SK-N-SH (cell line): ENCODE results near the gene ITPA. TPM values are rescaled to one million over a fixed set of nuclear protein-coding genes. Genes with fewer than 3 reads are reported as not detected.

Source experiments
- CTCF ChIA-PET: fragments of 300-600, 350-600 bp; formaldehyde crosslinking; extraction: SDS; loops from one replicate; lab custom pipeline; 2021; lab: Yijun Ruan, JAX
- POLR2A ChIA-PET: fragments of 350-600 bp; sonication (Branson Sonifier 250); formaldehyde crosslinking; extraction: SDS; loops from one replicate; lab custom pipeline; 2020; ENCODE audit warnings: antibody characterized with exemption, inconsistent platforms; lab: Yijun Ruan, JAX
- DNase-seq: peaks from one replicate; pipeline ENCODE4 v3.0.0; 2012
- H2AFZ ChIP-seq: fragments of 200-600 bp; sonication (generic); 2 replicates; pipeline ENCODE4 v1.8.1; 2016; ENCODE audit warnings: antibody characterized with exemption, mild to moderate bottlenecking, low read depth
- H3F3A ChIP-seq: fragments of 200-600 bp; sonication (generic); replicated peaks from 2 replicates; pipeline ENCODE3; 2016; ENCODE audit warnings: antibody characterized with exemption, mild to moderate bottlenecking; ENCODE audit not compliant: insufficient read depth
- H3K27ac ChIP-seq, 2 experiments: fragments of 200-500 bp in 1 of 2; fragments of 200-600 bp in 1 of 2; sonication (Bioruptor generic) in 1 of 2; sonication (generic), shearing (Covaris generic) in 1 of 2; 2 replicates each; pipeline versions ENCODE4 v1.5.1 to v1.6.1; 2014 to 2016; ENCODE audit warnings: low read depth in 2 of 2, inconsistent platforms in 1 of 2, low read length in 1 of 2, mild to moderate bottlenecking in 1 of 2, mixed read lengths in 1 of 2
- H3K27me3 ChIP-seq: fragments of 200-600 bp; sonication (generic), shearing (Covaris generic); 2 replicates; pipeline ENCODE4 v1.6.1; 2016; ENCODE audit warnings: mixed run types; ENCODE audit not compliant: insufficient read depth
- H3K36me3 ChIP-seq, 2 experiments: fragments of 200-500 bp in 1 of 2; fragments of 200-600 bp in 1 of 2; sonication (Bioruptor generic) in 1 of 2; sonication (generic) in 1 of 2; replicated peaks in 1 of 2; 2 replicates each; pipeline versions ENCODE3 to v1.5.1; 2014 to 2016; ENCODE audit warnings: low read length in 1 of 2, mild to moderate bottlenecking in 1 of 2; ENCODE audit not compliant: insufficient read depth in 2 of 2, control insufficient read depth in 1 of 2
- H3K4me1 ChIP-seq, 2 experiments: fragments of 200-500 bp in 1 of 2; fragments of 200-600 bp in 1 of 2; sonication (Bioruptor generic) in 1 of 2; sonication (generic), shearing (Covaris generic) in 1 of 2; 2 replicates each; pipeline versions ENCODE4 v1.5.1 to v1.6.1; 2014 to 2016; ENCODE audit warnings: low read depth in 1 of 2, low read length in 1 of 2, mixed run types in 1 of 2; ENCODE audit not compliant: insufficient read depth in 2 of 2, control insufficient read depth in 1 of 2
- H3K4me2 ChIP-seq: fragments of 200-600 bp; sonication (generic), shearing (Covaris generic); 2 replicates; pipeline ENCODE4 v1.6.1; 2017; ENCODE audit warnings: mixed run types
- H3K4me3 ChIP-seq, 2 experiments: fragments of 200-500 bp in 1 of 2; fragments of 200-600 bp in 1 of 2; sonication (Bioruptor generic) in 1 of 2; sonication (generic), shearing (Covaris generic) in 1 of 2; 2 replicates each; pipeline versions ENCODE4 v1.5.1 to v1.8.1; 2014 to 2016; ENCODE audit warnings: low read depth in 2 of 2, inconsistent platforms in 1 of 2, low read length in 1 of 2, mild to moderate bottlenecking in 1 of 2, mixed read lengths in 1 of 2, moderate library complexity in 1 of 2
- H3K79me2 ChIP-seq: fragments of 200-600 bp; sonication (generic); 2 replicates; pipeline ENCODE4 v1.8.1; 2017; ENCODE audit warnings: mild to moderate bottlenecking; ENCODE audit not compliant: insufficient read depth
- H3K9ac ChIP-seq: fragments of 200-600 bp; sonication (generic); 2 replicates; pipeline ENCODE4 v1.6.1; 2017; ENCODE audit warnings: mixed run types
- H3K9me2 ChIP-seq: fragments of 200-600 bp; sonication (generic); 2 replicates; pipeline ENCODE4 v1.6.1; 2017; ENCODE audit warnings: mixed run types
- H3K9me3 ChIP-seq: fragments of 200-600 bp; sonication (generic); 2 replicates; pipeline ENCODE4 v1.6.1; 2017; ENCODE audit warnings: mixed run types, mild to moderate bottlenecking, moderate library complexity
- H4K20me1 ChIP-seq: fragments of 200-600 bp; sonication (generic); 2 replicates; pipeline ENCODE4 v1.6.1; 2017; ENCODE audit warnings: mild to moderate bottlenecking, mixed run types; ENCODE audit not compliant: insufficient read depth
- CHD2 ChIP-seq: fragments of 150-350 bp; IDR thresholded peaks from 2 replicates; pipeline ENCODE4 v1.6.1; 2018; ENCODE audit warnings: low read length; ENCODE audit not compliant: partially characterized antibody
- ELF1 ChIP-seq: IDR thresholded peaks from 2 replicates; pipeline ENCODE4 v1.4.0; 2012
- EP300 ChIP-seq, 2 experiments: IDR thresholded peaks; 2 replicates each; pipeline versions ENCODE4 v1.4.0 to v1.6.1; 2012; ENCODE audit warnings: borderline replicate concordance in 1 of 2, low read depth in 1 of 2, low read length in 1 of 2
- EZH2phosphoT487 ChIP-seq: fragments of 200-600 bp; sonication (generic); IDR thresholded peaks from 2 replicates; pipeline ENCODE4 v1.6.1; 2017; ENCODE audit warnings: low read depth, mixed run types, mild to moderate bottlenecking, antibody characterized with exemption, moderate library complexity, borderline replicate concordance
- FOXJ3 ChIP-seq: sonication (generic); formaldehyde crosslinking; IDR thresholded peaks from 2 replicates; pipeline ENCODE4 v1.5.1; 2020; ENCODE audit warnings: mild to moderate bottlenecking, missing genetic modification reagents
- GABPA ChIP-seq: IDR thresholded peaks from 2 replicates; pipeline ENCODE4 v1.4.0; 2012; ENCODE audit warnings: low read depth, mild to moderate bottlenecking
- GATA2 ChIP-seq: sonication (generic); formaldehyde crosslinking; IDR thresholded peaks from 2 replicates; pipeline ENCODE4 v1.5.0; 2020; ENCODE audit warnings: mild to moderate bottlenecking, missing genetic modification reagents
- JUND ChIP-seq: IDR thresholded peaks from 2 replicates; pipeline ENCODE4 v1.4.0; 2012
- NFIC ChIP-seq: IDR thresholded peaks from 2 replicates; pipeline ENCODE4 v1.4.0; 2012; ENCODE audit warnings: borderline replicate concordance
- NRF1 ChIP-seq: IDR thresholded peaks from 2 replicates; pipeline ENCODE4 v1.6.1; 2012; ENCODE audit warnings: low read depth, mild to moderate bottlenecking, low read length
- POLR2AphosphoS5 ChIP-seq: IDR thresholded peaks from 2 replicates; pipeline ENCODE4 v1.6.1; 2012; ENCODE audit warnings: low read depth, low read length
- RCOR1 ChIP-seq: fragments of 150-350 bp; IDR thresholded peaks from 2 replicates; pipeline ENCODE4 v1.6.1; 2017; ENCODE audit warnings: antibody characterized with exemption, low read length
- RXRA ChIP-seq: IDR thresholded peaks from 2 replicates; pipeline ENCODE4 v1.4.0; 2012; ENCODE audit warnings: low read depth, mild to moderate bottlenecking, borderline replicate concordance
- SIN3A ChIP-seq: IDR thresholded peaks from 2 replicates; pipeline ENCODE4 v1.6.1; 2012; ENCODE audit warnings: low read depth, mild to moderate bottlenecking, low read length, moderate library complexity, borderline replicate concordance
- TAF1 ChIP-seq: IDR thresholded peaks from 2 replicates; pipeline ENCODE4 v1.6.1; 2012; ENCODE audit warnings: low read depth, mild to moderate bottlenecking, low read length, moderate library complexity, borderline replicate concordance
- TCF12 ChIP-seq: IDR thresholded peaks from 2 replicates; pipeline ENCODE4 v1.4.0; 2012
- TEAD4 ChIP-seq: IDR thresholded peaks from 2 replicates; pipeline ENCODE4 v1.4.0; 2012; ENCODE audit warnings: mild to moderate bottlenecking, borderline replicate concordance; ENCODE audit not compliant: insufficient read depth
- YY1 ChIP-seq: IDR thresholded peaks from 2 replicates; pipeline ENCODE4 v1.4.0; 2012; ENCODE audit warnings: low read depth, mild to moderate bottlenecking
- WGBS: methylation state at CpG from one replicate; pipeline ENCODE4 v1.1.6; 2017; ENCODE audit warnings: low lambda C conversion rate; 5-methylcytosine and 5-hydroxymethylcytosine counted together
- polyA plus RNA-seq, 3 experiments: library from polyadenylated mRNA; depleted of rRNA; stranded (reverse); fragments of >200 nt; gene quantifications; 2 replicates each; pipeline ENCODE4 v1.2.3, GENCODE V29; 2012
- TF ChIP-seq, protein P1 (sequence below): IDR thresholded peaks from 2 replicates; pipeline ENCODE4; 2012
- TF ChIP-seq, protein P2 (sequence below): IDR thresholded peaks from 2 replicates; pipeline ENCODE4 v1.4.0; 2012; ENCODE audit warnings: low read depth, borderline replicate concordance
- TF ChIP-seq, protein P3 (sequence below): IDR thresholded peaks from 2 replicates; pipeline ENCODE4 v1.4.0; 2012; ENCODE audit warnings: low read depth
- TF ChIP-seq, protein P4 (sequence below): IDR thresholded peaks from 2 replicates; pipeline ENCODE4 v1.4.0; 2012; ENCODE audit warnings: low read depth, borderline replicate concordance

The ITPA gene
- polyA plus RNA-seq, 1 of the 3 experiments (the other 2 are of a cell fraction) = 66.7 TPM

DNA sequence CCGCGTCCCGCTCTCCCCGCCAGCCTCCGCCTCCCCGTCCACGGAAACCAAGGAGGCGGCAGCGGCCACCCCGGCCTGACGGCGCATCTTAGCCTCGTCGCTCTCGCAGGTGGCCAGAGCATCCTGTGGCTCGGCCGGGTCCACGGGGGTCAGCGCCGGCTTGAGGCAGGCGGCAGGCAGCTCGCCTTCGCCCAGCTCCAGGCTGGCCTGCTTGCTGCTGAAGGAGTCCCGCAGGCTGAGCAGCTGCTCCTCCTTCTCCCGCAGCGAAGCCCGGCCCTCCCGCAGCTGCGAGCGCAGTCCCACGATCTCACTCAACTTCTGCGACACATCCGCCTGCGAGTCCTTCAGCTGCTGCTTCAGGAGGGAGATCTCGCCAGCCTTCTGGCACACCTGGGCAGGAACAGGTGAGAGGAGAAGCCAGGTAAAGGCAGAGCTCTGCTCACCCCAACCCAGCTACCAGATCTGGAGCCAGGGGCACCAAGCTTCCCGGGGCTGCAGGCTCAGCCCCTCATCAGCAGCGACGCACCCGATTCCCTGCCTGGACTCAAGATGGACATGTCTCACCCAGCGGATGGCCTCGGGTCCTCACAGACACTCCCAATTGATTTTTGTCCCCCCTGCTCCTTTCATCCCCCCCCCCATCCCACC, 44.4 kb upstream of the ITPA start:
- CTCF ChIA-PET = interaction anchor here (1.5 kb wide), 1 partner anchor 111 kb away, joined by 6 read pairs; no protein-coding TSS in a partner anchor
- no peak overlapping the region for H2AFZ ChIP-seq

DNA sequence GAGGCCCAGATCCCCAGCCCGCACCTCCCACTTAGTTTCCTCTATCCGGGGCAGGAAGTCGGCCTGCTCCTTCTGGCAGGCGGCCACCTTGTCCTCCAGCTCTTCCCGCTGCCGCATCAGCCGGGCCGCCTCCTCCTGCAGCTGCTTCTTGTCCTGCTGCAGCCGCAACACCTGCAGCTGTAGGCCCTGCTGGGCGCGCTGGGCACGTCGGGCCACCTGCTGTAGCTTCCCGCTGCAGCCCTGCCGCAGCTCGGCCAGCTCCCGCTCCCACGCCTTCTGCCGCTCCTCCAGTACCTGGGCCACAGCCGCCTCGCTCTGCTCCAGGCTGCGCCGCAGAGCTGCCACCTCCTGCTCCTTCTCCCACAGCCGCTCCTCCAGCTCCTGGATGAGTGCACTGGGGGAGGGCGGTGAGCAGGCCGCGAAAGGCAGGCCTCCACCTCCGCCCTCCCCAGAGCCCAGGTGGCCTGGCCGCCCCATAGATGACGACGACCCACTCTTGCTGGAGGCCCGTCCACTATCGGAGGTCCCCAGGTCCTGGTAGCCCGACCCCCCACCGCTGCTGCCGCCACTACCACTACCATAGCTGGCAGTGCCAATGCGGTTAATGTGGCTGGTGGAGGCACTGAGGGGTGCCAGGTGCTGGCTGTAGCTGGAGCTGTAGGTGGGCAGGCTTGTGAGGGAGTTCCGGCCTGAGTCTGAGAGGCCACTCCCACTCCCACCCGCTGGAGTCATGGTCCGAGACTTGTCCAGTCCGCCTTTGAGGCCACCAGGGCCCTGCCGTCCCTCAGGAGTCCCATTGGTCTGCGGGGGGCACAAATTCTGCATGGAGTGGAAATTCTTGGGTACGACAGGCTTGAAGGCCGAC, 43.6 kb upstream of the ITPA start:
- Histone ChIP-seq H3K4me2 (no peak overlapping the region), H3K9ac (no peak overlapping the region), H3K27ac (no peak overlapping the region), H3K79me2 (no peaks in the 10 kb centered on the region), H3K4me1 (peaks cover 0 to 5% of the 10 kb centered on the region in 2 experiments; a peak in 1 of 4 replicates), H2AFZ (no peak overlapping the region), H3F3A (peaks cover 10% of the 10 kb centered on the region), H3K27me3 (no peaks in the 10 kb centered on the region), H3K9me3 (no peaks in the 10 kb centered on the region), H3K36me3 (no peaks in the 10 kb centered on the region), H3K4me3 (no peak overlapping the region), H4K20me1 (no peaks in the 10 kb centered on the region), H3K9me2 (no peaks in the 10 kb centered on the region)
- WGBS = 95% methylated on average over 25 of the region's 45 CpGs
- CTCF ChIA-PET = interaction anchor here (1.5 kb wide), 1 partner anchor 112 kb away, joined by 6 read pairs; no protein-coding TSS in a partner anchor
- POLR2A ChIA-PET = no interaction called here
- DNase-seq = no peak
- TF ChIP-seq TAF1 (no peak), EZH2phosphoT487 (no peak), RCOR1 (no peak), SIN3A (no peak), GATA2 (CRISPR knock-in tag) (no peak), ELF1 (no peak), CHD2 (no peak), FOXJ3 (no peak), YY1 (no peak), GABPA (no peak), RXRA (no peak), EP300 (IDR thresholded peaks at IDR 0.05; ENCODE audit: borderline replicate concordance in 1 of 2, low read depth in 1 of 2, low read length in 1 of 2) (no peak)
- TF ChIP-seq, protein P1, sequence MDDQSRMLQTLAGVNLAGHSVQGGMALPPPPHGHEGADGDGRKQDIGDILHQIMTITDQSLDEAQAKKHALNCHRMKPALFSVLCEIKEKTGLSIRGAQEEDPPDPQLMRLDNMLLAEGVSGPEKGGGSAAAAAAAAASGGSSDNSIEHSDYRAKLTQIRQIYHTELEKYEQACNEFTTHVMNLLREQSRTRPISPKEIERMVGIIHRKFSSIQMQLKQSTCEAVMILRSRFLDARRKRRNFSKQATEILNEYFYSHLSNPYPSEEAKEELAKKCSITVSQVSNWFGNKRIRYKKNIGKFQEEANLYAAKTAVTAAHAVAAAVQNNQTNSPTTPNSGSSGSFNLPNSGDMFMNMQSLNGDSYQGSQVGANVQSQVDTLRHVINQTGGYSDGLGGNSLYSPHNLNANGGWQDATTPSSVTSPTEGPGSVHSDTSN = no peak

More for the DNA sequence above, 44.4 kb upstream of the ITPA start:
- H3K9me2 ChIP-seq = no peaks in the 10 kb centered on the region
- H3K9ac ChIP-seq = no peak overlapping the region
- H3K36me3 ChIP-seq = no peaks in the 10 kb centered on the region
- peaks cover 0 to 5% of the 10 kb centered on the region in 2 experiments; a peak in 1 of 4 replicates for H3K4me1 ChIP-seq
- H3F3A ChIP-seq = peaks cover 11% of the 10 kb centered on the region
- H4K20me1 ChIP-seq = no peaks in the 10 kb centered on the region
- TF ChIP-seq FOXJ3 (no peak), NFIC (no peak), YY1 (no peak), TEAD4 (no peak), POLR2AphosphoS5 (no peak), NRF1 (no peak), ELF1 (no peak), RCOR1 (no peak), CHD2 (no peak), TCF12 (no peak), JUND (no peak), TAF1 (no peak)
- TF ChIP-seq, protein P2, sequence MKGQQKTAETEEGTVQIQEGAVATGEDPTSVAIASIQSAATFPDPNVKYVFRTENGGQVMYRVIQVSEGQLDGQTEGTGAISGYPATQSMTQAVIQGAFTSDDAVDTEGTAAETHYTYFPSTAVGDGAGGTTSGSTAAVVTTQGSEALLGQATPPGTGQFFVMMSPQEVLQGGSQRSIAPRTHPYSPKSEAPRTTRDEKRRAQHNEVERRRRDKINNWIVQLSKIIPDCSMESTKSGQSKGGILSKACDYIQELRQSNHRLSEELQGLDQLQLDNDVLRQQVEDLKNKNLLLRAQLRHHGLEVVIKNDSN = no peak
- TF ChIP-seq, protein P3, sequence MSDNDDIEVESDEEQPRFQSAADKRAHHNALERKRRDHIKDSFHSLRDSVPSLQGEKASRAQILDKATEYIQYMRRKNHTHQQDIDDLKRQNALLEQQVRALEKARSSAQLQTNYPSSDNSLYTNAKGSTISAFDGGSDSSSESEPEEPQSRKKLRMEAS = no peak
- TF ChIP-seq, protein P4, sequence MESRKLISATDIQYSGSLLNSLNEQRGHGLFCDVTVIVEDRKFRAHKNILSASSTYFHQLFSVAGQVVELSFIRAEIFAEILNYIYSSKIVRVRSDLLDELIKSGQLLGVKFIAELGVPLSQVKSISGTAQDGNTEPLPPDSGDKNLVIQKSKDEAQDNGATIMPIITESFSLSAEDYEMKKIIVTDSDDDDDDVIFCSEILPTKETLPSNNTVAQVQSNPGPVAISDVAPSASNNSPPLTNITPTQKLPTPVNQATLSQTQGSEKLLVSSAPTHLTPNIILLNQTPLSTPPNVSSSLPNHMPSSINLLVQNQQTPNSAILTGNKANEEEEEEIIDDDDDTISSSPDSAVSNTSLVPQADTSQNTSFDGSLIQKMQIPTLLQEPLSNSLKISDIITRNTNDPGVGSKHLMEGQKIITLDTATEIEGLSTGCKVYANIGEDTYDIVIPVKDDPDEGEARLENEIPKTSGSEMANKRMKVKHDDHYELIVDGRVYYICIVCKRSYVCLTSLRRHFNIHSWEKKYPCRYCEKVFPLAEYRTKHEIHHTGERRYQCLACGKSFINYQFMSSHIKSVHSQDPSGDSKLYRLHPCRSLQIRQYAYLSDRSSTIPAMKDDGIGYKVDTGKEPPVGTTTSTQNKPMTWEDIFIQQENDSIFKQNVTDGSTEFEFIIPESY = no peak
- TF ChIP-seq, all 33 proteins: peak for 0
- Histone ChIP-seq H3K4me3 (no peak overlapping the region), H3K9me3 (no peaks in the 10 kb centered on the region), H3K4me2 (no peak overlapping the region), H3K27me3 (no peaks in the 10 kb centered on the region), H3K27ac (no peak overlapping the region), H3K79me2 (peaks cover 2% of the 10 kb centered on the region; the same call in 1 of the 2 replicates)
- 93% methylated on average over 34 of the region's 41 CpGs for WGBS
- POLR2A ChIA-PET = no interaction called here
- DNase-seq = no peak
